HUES6 (cell line): ENCODE data around the gene RRAD.
"Not testable (repeated sequence)": the region's sequence is repeated elsewhere in the genome, so short reads cannot be mapped to it uniquely, and the experiment has no call there.

Experiments
- H3K27ac ChIP-seq: 2 replicates; pipeline ENCODE4 v1.7.0; 2013; ENCODE audit warnings: low read depth, mild to moderate bottlenecking, low read length, inconsistent platforms
- H3K27me3 ChIP-seq: 2 replicates; pipeline ENCODE4 v1.6.1; 2013; ENCODE audit warnings: low read length; ENCODE audit not compliant: control insufficient read depth, insufficient read depth
- H3K36me3 ChIP-seq: 2 replicates; pipeline ENCODE4 v1.6.1; 2013; ENCODE audit warnings: low read length; ENCODE audit not compliant: control insufficient read depth, insufficient read depth
- H3K4me1 ChIP-seq: 2 replicates; pipeline ENCODE4 v1.6.1; 2013; ENCODE audit warnings: low read length; ENCODE audit not compliant: control insufficient read depth, insufficient read depth
- H3K4me3 ChIP-seq: 2 replicates; pipeline ENCODE4 v1.5.1; 2013; ENCODE audit warnings: low read depth, low read length
- H3K9ac ChIP-seq: one replicate; pipeline ENCODE4 v1.6.1; 2013; ENCODE audit warnings: mild to moderate bottlenecking, low read length
- H3K9me3 ChIP-seq: 2 replicates; pipeline ENCODE4 v1.6.1; 2013; ENCODE audit warnings: low read depth, low read length; ENCODE audit not compliant: control insufficient read depth, insufficient read depth

The RRAD gene, protein sequence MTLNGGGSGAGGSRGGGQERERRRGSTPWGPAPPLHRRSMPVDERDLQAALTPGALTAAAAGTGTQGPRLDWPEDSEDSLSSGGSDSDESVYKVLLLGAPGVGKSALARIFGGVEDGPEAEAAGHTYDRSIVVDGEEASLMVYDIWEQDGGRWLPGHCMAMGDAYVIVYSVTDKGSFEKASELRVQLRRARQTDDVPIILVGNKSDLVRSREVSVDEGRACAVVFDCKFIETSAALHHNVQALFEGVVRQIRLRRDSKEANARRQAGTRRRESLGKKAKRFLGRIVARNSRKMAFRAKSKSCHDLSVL

DNA sequence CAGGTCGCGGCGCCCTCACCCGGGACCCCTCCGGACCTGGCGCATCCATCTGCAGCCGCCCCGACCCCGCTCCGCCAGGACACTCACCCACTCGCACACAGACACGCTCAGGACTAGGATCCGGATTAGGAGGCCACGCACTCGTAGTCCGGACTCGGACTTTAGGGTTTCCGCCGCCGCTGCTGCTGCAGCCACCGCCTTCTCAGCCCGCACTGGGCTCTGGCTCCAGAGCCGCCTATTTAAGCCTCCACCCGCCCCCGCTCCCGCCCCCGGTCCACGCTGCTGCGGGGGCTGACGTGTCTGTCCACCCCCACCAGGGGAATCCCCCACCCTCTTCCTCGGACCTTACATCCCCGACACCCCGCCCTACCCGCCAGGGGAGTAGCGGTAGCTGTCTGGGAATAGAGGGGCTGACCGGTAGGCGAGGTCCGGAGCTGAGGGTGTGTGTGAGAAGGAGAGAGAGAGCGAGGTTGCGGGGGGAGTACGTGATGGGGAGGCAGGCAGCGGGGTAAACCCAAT is at the start of gene RRAD:
Gene RRAD (minus strand): TSS at position 214 of the 519 bp plus-strand sequence. CDS start 356 bp downstream, outside the sequence.
- no peaks in the 10 kb centered on the region for H3K36me3 ChIP-seq
- no peak within 1 kb of the TSS for H3K27ac ChIP-seq
- H3K9ac ChIP-seq, result no peak within 1 kb of the TSS
- peak within 1 kb of the TSS; percentile 64 for H3K4me3 ChIP-seq
- H3K4me1 ChIP-seq, result peaks cover 11% of the 10 kb centered on the region
- H3K27me3 ChIP-seq, result peaks cover 68% of the 10 kb centered on the region
- no peaks in the 10 kb centered on the region for H3K9me3 ChIP-seq

DNA sequence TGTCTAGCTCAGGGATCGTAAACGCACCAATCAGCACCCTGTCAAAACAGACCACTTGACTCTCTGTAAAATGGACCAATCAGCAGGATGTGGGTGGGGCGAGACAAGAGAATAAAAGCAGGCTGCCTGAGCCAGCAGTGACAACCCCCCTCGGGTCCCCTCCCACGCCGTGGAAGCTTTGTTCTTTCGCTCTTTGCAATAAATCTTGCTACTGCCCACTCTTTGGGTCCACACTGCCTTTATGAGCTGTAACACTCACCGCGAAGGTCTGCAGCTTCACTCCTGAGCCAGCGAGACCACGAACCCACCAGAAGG is 49.6 kb upstream of the RRAD start:
- H3K9me3 ChIP-seq, H3K27ac ChIP-seq, H3K4me1 ChIP-seq: not testable (repeated sequence)

GRCh38 chr16:66974156-66974931 is 49.0 kb upstream of the RRAD start:
- H3K9ac ChIP-seq, H3K4me3 ChIP-seq, H3K27ac ChIP-seq, H3K4me1 ChIP-seq, H3K9me3 ChIP-seq, H3K27me3 ChIP-seq, H3K36me3 ChIP-seq: not testable (repeated sequence)

More for the DNA sequence above, 49.6 kb upstream of the RRAD start:
- H3K27me3 ChIP-seq, H3K9ac ChIP-seq, H3K4me3 ChIP-seq, H3K36me3 ChIP-seq: not testable (repeated sequence)

GRCh38 chr16:66973716-66974115 is 48.4 kb upstream of the RRAD start:
- no peak overlapping the region for H3K27ac ChIP-seq
- no peaks in the 10 kb centered on the region for H3K36me3 ChIP-seq
- H3K4me3 ChIP-seq, result no peak overlapping the region
- no peaks in the 10 kb centered on the region for H3K9me3 ChIP-seq
- no peak overlapping the region for H3K9ac ChIP-seq
- no peaks in the 10 kb centered on the region for H3K27me3 ChIP-seq
- no peaks in the 10 kb centered on the region; the same call in 1 of the 2 replicates for H3K4me1 ChIP-seq

- no peak overlapping the region for H3K9ac ChIP-seq
- H3K27me3 ChIP-seq, result no peaks in the 10 kb centered on the region
- H3K36me3 ChIP-seq, result no peaks in the 10 kb centered on the region
- no peak overlapping the region for H3K27ac ChIP-seq
- H3K4me3 ChIP-seq, result no peak overlapping the region
- H3K9me3 ChIP-seq, result no peaks in the 10 kb centered on the region
- H3K4me1 ChIP-seq, result no peaks in the 10 kb centered on the region; the same call in 1 of the 2 replicates
Observed at GRCh38 chr16:66972983-66973382, 47.6 kb upstream of the RRAD start.

DNA sequence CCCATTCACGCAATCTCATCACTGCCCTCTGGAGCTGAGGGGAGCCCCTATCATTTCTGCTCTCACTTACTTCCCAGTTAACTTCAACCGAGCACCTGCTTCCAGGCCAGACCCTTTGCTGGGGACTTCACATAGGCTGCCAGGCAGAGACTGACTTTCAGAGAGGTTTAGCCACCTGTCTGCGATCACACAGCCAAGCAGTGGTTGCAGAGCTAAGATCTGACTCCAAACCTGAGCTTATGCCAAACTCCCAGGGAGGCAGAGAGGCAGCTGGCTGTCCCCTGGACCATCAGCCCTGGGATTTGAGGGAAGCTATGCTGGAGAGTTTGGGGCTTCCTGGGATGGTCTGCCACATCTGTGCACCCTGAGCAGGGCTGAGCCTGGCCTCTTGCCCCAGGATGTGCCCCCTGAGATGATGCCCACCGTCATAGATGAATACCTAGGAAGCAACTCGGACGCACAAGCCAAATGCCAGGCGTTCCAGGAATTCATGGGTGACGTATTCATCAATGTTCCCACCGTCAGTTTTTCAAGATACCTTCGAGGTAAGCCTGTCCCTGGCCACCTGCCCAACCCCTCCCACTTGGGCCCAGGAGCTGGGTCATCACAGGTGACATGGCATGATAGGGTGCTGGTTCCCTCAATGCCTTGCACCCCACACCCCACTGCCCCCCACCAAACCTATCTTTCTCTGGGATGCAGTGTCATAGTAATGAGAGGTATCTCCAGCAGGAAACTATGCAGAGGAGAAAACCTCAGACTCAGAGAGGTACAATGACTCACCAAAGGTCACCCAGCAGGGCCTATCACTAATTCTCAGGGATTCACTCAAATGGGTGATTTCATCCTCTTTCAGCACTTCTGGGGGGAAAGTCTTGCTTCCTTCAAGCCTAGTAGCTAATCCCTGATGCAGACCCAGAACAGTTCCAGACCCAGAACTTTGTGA is 45.7 kb upstream of the RRAD start:
- Histone ChIP-seq H3K4me1 (no peaks in the 10 kb centered on the region; the same call in 1 of the 2 replicates), H3K9ac (no peak overlapping the region), H3K36me3 (no peaks in the 10 kb centered on the region), H3K27me3 (no peaks in the 10 kb centered on the region), H3K4me3 (no peak overlapping the region), H3K9me3 (no peaks in the 10 kb centered on the region), H3K27ac (no peak overlapping the region)

DNA sequence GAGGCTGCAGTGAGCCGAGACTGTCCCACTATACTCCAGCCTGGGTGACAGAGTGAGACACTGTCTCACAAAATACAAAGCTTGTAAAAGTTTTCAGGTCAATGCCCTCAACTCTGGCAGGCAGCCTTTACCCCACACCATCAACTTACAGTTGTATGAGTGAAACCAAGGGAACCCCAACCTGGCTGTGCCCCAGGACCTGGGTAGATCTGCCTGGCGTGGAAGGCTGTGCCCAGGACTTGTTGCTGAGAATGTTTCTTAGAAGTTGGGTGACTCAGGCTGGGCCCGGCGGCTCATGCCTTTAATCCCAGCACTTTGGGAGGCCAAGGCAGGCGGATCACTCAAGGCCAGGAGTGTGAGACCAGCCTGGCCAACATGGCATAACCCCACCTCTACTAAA is 43.5 kb upstream of the RRAD start:
- Histone ChIP-seq H3K4me3 (no peak overlapping the region), H3K27me3 (no peaks in the 10 kb centered on the region), H3K4me1 (no peaks in the 10 kb centered on the region; the same call in 1 of the 2 replicates), H3K27ac (no peak overlapping the region), H3K9me3 (no peaks in the 10 kb centered on the region), H3K9ac (no peak overlapping the region), H3K36me3 (no peaks in the 10 kb centered on the region)

DNA sequence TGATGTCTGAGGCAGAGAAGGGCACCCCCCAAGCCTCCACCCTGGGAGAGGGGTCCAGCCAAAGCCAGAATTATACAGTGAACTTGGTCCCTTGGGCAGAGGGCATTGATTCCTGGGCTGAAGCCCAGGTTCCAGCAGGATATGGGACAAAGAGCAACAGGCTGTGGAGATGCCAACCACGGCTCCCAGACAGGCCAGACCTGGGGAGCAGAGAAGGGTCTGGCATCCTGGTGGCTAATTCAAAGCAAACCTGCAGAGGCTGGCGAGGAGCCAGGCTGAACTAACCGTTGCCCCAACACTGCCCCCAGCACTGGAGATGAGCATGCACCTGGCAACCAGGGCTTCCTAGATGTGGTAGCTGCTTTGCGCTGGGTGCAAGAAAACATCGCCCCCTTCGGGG is 38.7 kb upstream of the RRAD start:
- H3K27me3 ChIP-seq, result no peaks in the 10 kb centered on the region
- H3K9me3 ChIP-seq, result no peaks in the 10 kb centered on the region
- no peaks in the 10 kb centered on the region for H3K36me3 ChIP-seq
- no peak overlapping the region for H3K9ac ChIP-seq
- H3K27ac ChIP-seq, result no peak overlapping the region
- H3K4me3 ChIP-seq, result no peak overlapping the region
- H3K4me1 ChIP-seq, result peaks cover 3% of the 10 kb centered on the region; the same call in 1 of the 2 replicates

- Histone ChIP-seq H3K27ac (no peak overlapping the region), H3K9me3 (no peaks in the 10 kb centered on the region), H3K9ac (no peak overlapping the region), H3K4me3 (no peak overlapping the region), H3K27me3 (no peaks in the 10 kb centered on the region; the same call in 1 of the 2 replicates), H3K36me3 (no peaks in the 10 kb centered on the region), H3K4me1 (peaks cover 3% of the 10 kb centered on the region; the same call in 1 of the 2 replicates)
Observed at GRCh38 chr16:66961914-66962313, 36.6 kb upstream of the RRAD start.

- Histone ChIP-seq H3K9me3 (no peaks in the 10 kb centered on the region), H3K27ac (no peak within 1 kb of the TSS), H3K4me3 (peak within 1 kb of the TSS; percentile 49), H3K27me3 (no peaks in the 10 kb centered on the region; the same call in 1 of the 2 replicates), H3K36me3 (no peaks in the 10 kb centered on the region), H3K4me1 (peaks cover 3% of the 10 kb centered on the region; the same call in 1 of the 2 replicates), H3K9ac (no peak within 1 kb of the TSS)
Observed at GRCh38 chr16:66961065-66961744, 35.9 kb upstream of the RRAD start, which contains the start of gene CES3. CES3 (plus strand) TSS chr16:66961266; CDS start chr16:66961308, 42 bp downstream.
